HepG2 (cell line): ENCODE results near the gene MRPL48. TPM values are rescaled to one million over a fixed set of nuclear protein-coding genes. Genes with fewer than 3 reads are reported as not detected.
A peak's percentile ranks its signal among the peaks of the same experiment; 100 is the strongest.

ENCODE experiments used
- ARNTL ChIP-seq: sonication (generic); formaldehyde crosslinking; IDR thresholded peaks from 2 replicates; pipeline ENCODE4 v1.4.0; 2020; ENCODE audit warnings: mild to moderate bottlenecking, missing genetic modification reagents
- BATF2 ChIP-seq: sonication (generic); formaldehyde crosslinking; IDR thresholded peaks from 2 replicates; pipeline ENCODE4 v1.8.0; 2022; ENCODE audit warnings: mild to moderate bottlenecking, missing genetic modification reagents, moderate library complexity
- CSRNP1 ChIP-seq: sonication (generic); formaldehyde crosslinking; IDR thresholded peaks from 2 replicates; pipeline ENCODE4 v1.8.1; 2023; ENCODE audit warnings: mild to moderate bottlenecking, missing genetic modification reagents
- DR1 ChIP-seq: sonication (generic); formaldehyde crosslinking; IDR thresholded peaks from 2 replicates; pipeline ENCODE4 v1.8.0; 2021; ENCODE audit warnings: mild to moderate bottlenecking, missing genetic modification reagents, inconsistent platforms
- DRAP1 ChIP-seq: IDR thresholded peaks from 2 replicates; pipeline ENCODE4 v1.6.1; 2016; ENCODE audit warnings: missing genetic modification reagents, missing compliant biosample characterization
- FOXC1 ChIP-seq: sonication (generic); formaldehyde crosslinking; IDR thresholded peaks from 2 replicates; pipeline ENCODE4 v1.8.0; 2022; ENCODE audit warnings: mild to moderate bottlenecking, missing genetic modification reagents, borderline replicate concordance
- ISX ChIP-seq: sonication (generic); formaldehyde crosslinking; conservative IDR thresholded peaks from 2 replicates; pipeline ENCODE4 v1.5.0; 2020; ENCODE audit warnings: missing genetic modification reagents
- MTF1 ChIP-seq: sonication (generic); formaldehyde crosslinking; IDR thresholded peaks from 2 replicates; pipeline ENCODE4 v1.5.0; 2020; ENCODE audit warnings: missing genetic modification reagents
- NCOR1 ChIP-seq: fragments of 200-600 bp; sonication (generic); IDR thresholded peaks from 2 replicates; pipeline ENCODE4 v1.7.0; 2017; ENCODE audit warnings: antibody characterized with exemption, low read length, borderline replicate concordance
- NFATC3 ChIP-seq: sonication (generic); formaldehyde crosslinking; IDR thresholded peaks from 2 replicates; pipeline ENCODE4 v1.5.1; 2020; ENCODE audit warnings: mild to moderate bottlenecking, missing genetic modification reagents
- PAWR ChIP-seq: sonication (generic); formaldehyde crosslinking; IDR thresholded peaks from 2 replicates; pipeline ENCODE4 v1.4.0; 2020; ENCODE audit warnings: missing genetic modification reagents, mild to moderate bottlenecking, borderline replicate concordance
- POGK ChIP-seq: sonication (generic); formaldehyde crosslinking; conservative IDR thresholded peaks from 2 replicates; pipeline ENCODE4 v1.8.0; 2022; ENCODE audit warnings: mild to moderate bottlenecking, moderate library complexity, missing genetic modification reagents
- RBFOX2 ChIP-seq: fragments of 200-400 bp; formaldehyde crosslinking; IDR thresholded peaks from 2 replicates; pipeline ENCODE4 v1.6.1; 2017; ENCODE audit warnings: low read depth, mild to moderate bottlenecking, low read length
- STAG1 ChIP-seq: sonication (generic); formaldehyde crosslinking; IDR thresholded peaks from 2 replicates; pipeline ENCODE4 v1.4.0; 2020; ENCODE audit warnings: missing genetic modification reagents
- STAT5B ChIP-seq: sonication (generic); formaldehyde crosslinking; IDR thresholded peaks from 2 replicates; pipeline ENCODE4 v1.4.0; 2020; ENCODE audit warnings: missing genetic modification reagents
- TAF1 ChIP-seq: sonication (generic); formaldehyde crosslinking; IDR thresholded peaks from 2 replicates; pipeline ENCODE4 v1.4.0; 2020; ENCODE audit warnings: missing genetic modification reagents
- TEAD2 ChIP-seq: sonication (generic); formaldehyde crosslinking; IDR thresholded peaks from 2 replicates; pipeline ENCODE4 v1.9.0; 2021; ENCODE audit warnings: missing genetic modification reagents
- ZBTB38 ChIP-seq: sonication (generic); formaldehyde crosslinking; IDR thresholded peaks from 2 replicates; pipeline ENCODE4 v1.5.1; 2020; ENCODE audit warnings: mild to moderate bottlenecking, missing genetic modification reagents
- ZNF205 ChIP-seq: IDR thresholded peaks from 2 replicates; pipeline ENCODE4 v1.6.1; 2018; ENCODE audit warnings: missing biosample characterization, missing genetic modification reagents
- ZNF281 ChIP-seq: sonication (generic); formaldehyde crosslinking; IDR thresholded peaks from 2 replicates; pipeline ENCODE4 v1.4.0; 2020; ENCODE audit warnings: missing genetic modification reagents, borderline replicate concordance
- ZNF484 ChIP-seq: sonication (generic); formaldehyde crosslinking; IDR thresholded peaks from 2 replicates; pipeline ENCODE4 v1.5.1; 2020; ENCODE audit warnings: mild to moderate bottlenecking, low read depth, missing genetic modification reagents, borderline replicate concordance
- polyA plus RNA-seq, 8 experiments: library from polyadenylated mRNA; depleted of rRNA in 3 of 8; stranded (reverse) in 7 of 8; unstranded in 1 of 8; fragments of >200 nt; fragmentation: Illumina TruSeq in 4 of 8; extraction: Trizol in 4 of 8; gene quantifications; 2 replicates each; pipeline versions ENCODE4 v1.2.1 to v1.2.3, GENCODE V29; 2011 to 2016; ENCODE audit warnings: low read depth in 4 of 8, missing spikeins in 1 of 8, mixed read lengths in 1 of 8; ENCODE audit not compliant: insufficient read depth in 1 of 8
- total RNA-seq, 5 experiments: library from RNA; depleted of rRNA; stranded (reverse); fragments of >200 nt; fragmentation: Illumina TruSeq; extraction: Trizol; gene quantifications; 2 replicates each; pipeline ENCODE4 v1.2.3, GENCODE V29; 2016; ENCODE audit warnings: low read depth in 1 of 5

Gene MRPL48
- total and polyA plus RNA-seq, 2 of the 13 experiments (the other 11 are each of a cell fraction or from before 2014, with no cell fraction given), result 61.2 to 67.9 TPM

- no peak; the same call in 1 of the 2 replicates for TF ChIP-seq POGK (CRISPR knock-in tag)
- no peak; the same call in 1 of the 2 replicates for TF ChIP-seq NCOR1
- no peak for TF ChIP-seq ZNF281
- no peak for TF ChIP-seq CSRNP1 (CRISPR knock-in tag)
- 0 out of 2 replicates have a peak, but pooled peaks have one; percentile 31 for TF ChIP-seq FOXC1
- TF ChIP-seq TAF1 (CRISPR knock-in tag), result peak; percentile 83
- TF ChIP-seq ISX (CRISPR knock-in tag), result no peak
- 0 out of 2 replicates have a peak, but pooled peaks have one; percentile 20 for TF ChIP-seq ARNTL (CRISPR knock-in tag)
- no peak for TF ChIP-seq ZBTB38 (CRISPR knock-in tag)
- no peak for TF ChIP-seq STAG1
- TF ChIP-seq DRAP1, result peak; percentile 84
- no peak for TF ChIP-seq ZNF484 (CRISPR knock-in tag)
- no peak for TF ChIP-seq NFATC3 (CRISPR knock-in tag)
- no peak; the same call in 1 of the 2 replicates for TF ChIP-seq BATF2 (CRISPR knock-in tag)
- TF ChIP-seq ZNF205 (CRISPR knock-in tag), result no peak
- TF ChIP-seq RBFOX2, result peak; percentile 94
- no peak for TF ChIP-seq TEAD2 (CRISPR knock-in tag)
- peak; percentile 35; the same call in 1 of the 2 replicates for TF ChIP-seq DR1 (CRISPR knock-in tag)
- TF ChIP-seq MTF1 (CRISPR knock-in tag), result no peak
- TF ChIP-seq STAT5B (CRISPR knock-in tag), result no peak
- no peak for TF ChIP-seq PAWR
Measured at GRCh38 chr11:73760679-73761402, 26.8 kb upstream of the MRPL48 start, which contains the start of gene RAB6A (continued).
